ENCODE measurements around the gene FAM174B.

DNA sequence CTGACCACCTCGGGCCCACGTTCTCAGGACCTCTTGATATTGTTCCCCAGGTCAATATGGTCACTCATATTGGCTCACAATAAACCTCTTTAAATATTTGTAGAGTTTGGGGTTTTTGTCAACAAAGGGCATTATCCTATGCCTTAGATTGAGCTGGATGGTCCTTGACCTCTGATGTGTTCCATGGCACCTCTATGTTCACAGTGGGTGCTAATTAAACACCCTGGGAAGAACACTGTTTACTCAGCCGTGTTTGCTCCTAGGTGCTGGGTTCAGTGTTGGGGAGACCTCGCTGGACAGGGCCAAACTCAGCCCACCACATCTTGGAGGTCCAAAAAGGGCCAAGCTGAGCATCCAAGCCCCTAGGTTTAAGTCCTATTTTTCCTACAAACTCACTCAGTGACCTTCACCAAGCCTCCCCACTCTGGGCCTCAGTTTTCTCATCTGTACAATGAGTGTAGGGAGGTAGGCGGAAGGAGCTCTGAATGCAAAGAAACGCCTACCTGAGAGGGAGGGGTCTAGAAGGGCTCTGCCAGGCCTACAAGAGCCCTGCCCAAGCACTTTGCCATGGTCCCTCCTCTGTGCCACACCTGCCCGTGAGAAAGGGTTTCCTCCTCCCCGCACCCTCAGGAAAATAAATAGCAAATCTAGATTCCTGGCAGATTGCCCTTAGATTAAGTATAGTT lies 7.2 kb downstream of the FAM174B start:
- TF ChIP-seq, protein P1, sequence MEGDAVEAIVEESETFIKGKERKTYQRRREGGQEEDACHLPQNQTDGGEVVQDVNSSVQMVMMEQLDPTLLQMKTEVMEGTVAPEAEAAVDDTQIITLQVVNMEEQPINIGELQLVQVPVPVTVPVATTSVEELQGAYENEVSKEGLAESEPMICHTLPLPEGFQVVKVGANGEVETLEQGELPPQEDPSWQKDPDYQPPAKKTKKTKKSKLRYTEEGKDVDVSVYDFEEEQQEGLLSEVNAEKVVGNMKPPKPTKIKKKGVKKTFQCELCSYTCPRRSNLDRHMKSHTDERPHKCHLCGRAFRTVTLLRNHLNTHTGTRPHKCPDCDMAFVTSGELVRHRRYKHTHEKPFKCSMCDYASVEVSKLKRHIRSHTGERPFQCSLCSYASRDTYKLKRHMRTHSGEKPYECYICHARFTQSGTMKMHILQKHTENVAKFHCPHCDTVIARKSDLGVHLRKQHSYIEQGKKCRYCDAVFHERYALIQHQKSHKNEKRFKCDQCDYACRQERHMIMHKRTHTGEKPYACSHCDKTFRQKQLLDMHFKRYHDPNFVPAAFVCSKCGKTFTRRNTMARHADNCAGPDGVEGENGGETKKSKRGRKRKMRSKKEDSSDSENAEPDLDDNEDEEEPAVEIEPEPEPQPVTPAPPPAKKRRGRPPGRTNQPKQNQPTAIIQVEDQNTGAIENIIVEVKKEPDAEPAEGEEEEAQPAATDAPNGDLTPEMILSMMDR (IDR thresholded peaks at IDR 0.05): no peak
- no peak for TF ChIP-seq POLR2A (IDR thresholded peaks at IDR 0.05)

Measured in adrenal gland (tissue), 5 donors.